Endometrial microvascular endothelial cells (primary cell): ENCODE measurements around the gene UBFD1. TPM values are rescaled to one million over a fixed set of nuclear protein-coding genes. Genes with fewer than 3 reads are reported as not detected.
"Not testable (repeated sequence)": the region's sequence is repeated elsewhere in the genome, so short reads cannot be mapped to it uniquely, and the experiment has no call there.

Experiments used
- in situ Hi-C: cut with HindIII; loops from 2 replicates; pipeline ENCODE4 v1.10.0; 2017; ENCODE audit warnings: low sequenced_read_pairs, low pct_unique_long_range_greater_than_20kb; ENCODE audit errors: inconsistent ontology term
- total RNA-seq: library from RNA; depleted of rRNA; stranded (reverse); fragments of >200 nt; gene quantifications from one replicate; pipeline ENCODE4 v1.2.3, GENCODE V29; 2015; ENCODE audit errors: inconsistent ontology term

Gene UBFD1, protein sequence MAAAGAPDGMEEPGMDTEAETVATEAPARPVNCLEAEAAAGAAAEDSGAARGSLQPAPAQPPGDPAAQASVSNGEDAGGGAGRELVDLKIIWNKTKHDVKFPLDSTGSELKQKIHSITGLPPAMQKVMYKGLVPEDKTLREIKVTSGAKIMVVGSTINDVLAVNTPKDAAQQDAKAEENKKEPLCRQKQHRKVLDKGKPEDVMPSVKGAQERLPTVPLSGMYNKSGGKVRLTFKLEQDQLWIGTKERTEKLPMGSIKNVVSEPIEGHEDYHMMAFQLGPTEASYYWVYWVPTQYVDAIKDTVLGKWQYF
- 64.3 TPM for total RNA-seq

DNA sequence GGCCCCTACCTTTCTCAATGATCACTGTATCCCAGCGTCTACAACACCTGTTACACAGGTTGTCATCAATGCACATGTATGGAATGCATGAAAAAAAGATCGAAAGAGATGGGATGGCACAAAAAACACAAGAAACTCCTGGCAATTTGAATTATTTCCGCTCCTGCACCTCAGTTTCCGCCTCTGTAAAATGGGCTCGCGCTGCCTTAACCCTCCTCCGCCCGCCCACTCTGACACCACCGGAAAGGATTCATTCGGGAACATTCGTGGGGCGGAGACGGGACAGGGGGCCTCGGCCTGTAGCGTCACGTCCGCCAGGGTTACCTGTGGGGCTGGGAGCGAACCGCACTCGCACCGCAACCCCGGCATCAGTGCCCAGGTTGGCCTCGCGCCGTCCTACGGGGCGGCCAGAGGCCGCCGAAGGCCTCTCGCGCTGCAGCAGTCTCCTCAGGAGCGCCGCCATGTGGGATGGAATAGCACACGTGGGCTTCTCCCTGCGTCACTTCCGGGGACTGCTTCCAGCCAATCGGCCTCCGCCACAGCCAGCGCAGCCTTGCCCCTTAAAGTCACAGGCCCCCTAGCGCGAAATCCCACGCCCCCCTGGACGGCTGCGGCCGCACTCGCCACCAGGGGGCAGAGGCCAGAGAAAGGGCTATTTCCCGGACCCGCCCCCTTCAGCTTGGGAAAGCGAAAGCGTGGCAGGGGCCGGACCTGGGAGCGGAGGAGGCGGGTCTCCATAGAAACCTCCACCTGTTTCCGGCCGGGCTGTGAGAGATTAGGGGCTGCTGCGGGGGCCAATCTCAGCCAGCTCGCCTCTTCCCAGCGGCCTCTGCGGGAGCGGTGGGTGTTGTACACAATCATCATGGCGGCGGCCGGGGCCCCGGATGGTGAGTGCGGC lies at the start of gene UBFD1, which contains the start of gene EARS2:
TSS of gene UBFD1 (plus strand) at position 847 of the 898 bp plus-strand sequence. CDS start at position 863, 16 bp downstream.
TSS of gene EARS2 (minus strand) at position 470 of the 898 bp plus-strand sequence. CDS start at position 463, 7 bp downstream.
- in situ Hi-C loops = no loop called here

DNA sequence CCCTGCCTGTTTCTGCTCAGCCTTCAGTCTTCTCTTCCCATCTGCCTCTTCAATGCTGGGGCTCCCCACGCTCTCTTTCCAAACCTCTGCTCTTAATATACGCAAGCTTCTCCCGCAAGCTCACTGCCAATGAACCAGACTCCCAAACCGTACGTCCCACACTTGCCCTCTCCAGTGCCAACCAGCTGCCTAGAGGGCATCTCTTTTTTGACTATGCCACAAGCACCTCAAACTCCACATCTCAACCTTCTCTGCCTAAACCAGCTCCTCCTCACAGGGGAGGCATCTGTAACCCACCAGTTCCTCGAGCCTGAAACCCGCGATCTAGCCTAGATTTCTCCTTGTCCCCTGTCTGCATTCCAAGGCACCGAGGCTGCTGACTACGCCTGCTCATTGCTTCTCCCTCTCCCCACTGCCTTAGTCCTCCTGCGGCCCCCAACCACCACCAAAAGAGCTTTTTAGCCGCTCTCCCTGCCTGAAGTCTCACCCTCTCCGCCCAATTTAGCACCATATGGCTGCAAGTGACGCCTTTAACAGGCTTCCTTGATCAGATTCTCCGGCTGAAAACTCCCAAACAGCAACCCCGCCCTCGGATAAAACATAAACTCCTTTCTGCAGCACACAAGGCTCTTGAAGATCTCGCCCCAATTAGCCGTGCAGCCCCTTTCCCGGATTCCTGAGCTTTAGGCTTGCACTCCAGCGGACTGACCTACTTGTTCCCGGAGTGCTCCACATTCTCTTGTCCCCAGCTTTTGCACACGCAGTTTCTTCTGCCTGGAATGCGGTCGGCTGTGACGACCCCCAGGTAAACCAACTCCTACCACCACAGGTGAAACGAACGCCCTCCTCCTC lies 48.7 kb upstream of the UBFD1 start:
- in situ Hi-C loops = no loop called here

DNA sequence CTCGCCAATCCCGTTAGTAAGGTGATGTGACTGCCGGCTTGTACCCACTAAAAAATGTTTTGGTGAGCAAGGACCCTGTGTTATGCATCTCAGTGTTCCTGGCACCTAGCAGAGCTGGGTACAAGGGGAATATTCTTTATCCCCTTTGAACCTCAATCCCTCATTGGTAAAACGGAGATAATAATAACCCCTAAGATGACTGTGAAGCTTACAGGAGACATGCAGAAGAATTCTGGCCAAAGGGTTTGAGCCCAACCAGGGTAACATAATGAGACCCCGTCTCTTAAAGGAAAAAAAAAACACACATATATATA lies 48.1 kb upstream of the UBFD1 start:
- in situ Hi-C loops = no loop called here

DNA sequence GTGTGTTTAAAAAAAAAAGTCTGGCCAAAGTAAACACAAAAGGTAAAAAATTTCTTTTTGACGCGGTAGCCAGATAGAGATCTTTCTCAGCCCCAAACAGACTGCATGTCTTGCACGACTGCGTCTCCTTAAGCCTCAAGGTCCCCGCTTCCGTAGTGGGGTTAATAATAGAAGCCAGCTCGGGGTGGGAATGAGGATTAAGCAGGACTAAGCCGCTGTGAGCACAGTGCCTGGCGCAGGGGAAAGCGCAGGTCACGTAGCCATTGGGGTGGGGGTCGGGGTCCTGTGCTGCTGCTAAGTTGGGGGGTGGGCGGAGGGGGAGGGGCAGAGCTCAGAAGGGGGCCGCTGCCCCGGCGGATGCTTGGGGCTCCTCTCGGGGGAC lies 47.8 kb upstream of the UBFD1 start:
- in situ Hi-C loops = no loop called here

DNA sequence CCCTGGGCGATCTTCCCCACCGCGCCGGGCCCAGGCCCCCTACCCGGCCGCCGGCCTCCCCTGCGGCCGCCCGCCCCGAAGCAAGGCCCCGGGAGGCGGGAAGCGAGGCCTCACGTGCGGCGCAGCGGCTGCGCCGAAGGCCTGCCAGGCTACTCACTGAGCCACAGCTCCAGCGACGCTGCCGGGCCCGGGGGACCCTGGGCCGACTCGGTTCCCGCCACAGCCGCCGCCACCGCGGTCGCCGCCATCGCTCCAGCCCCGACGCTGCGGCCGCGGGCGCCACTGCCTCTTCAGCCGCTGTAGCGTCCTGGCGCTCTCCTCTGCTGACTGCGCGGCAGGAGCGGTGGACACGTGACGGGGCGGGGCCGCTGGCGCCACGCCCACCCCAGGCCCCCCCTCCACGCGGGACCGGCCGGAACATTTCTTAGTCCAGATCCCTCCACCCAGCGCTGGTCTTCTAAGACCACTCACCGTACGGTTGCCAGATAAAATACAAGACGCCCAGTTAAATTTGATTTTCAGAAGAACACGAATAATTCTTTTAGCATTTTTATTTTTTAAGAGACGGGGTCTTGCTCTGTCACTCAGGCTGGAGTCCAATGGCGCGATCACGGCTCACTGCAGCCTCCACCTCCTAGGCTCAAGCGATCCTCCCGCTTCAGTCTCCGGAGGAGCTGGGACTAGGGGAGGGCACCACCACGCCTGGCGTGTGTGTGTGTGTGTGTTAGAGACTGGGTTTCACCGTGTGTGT lies 47.2 kb upstream of the UBFD1 start, which contains the start of gene GGA2:
TSS of gene GGA2 (minus strand) at position 331 of the 751 bp plus-strand sequence. CDS start at position 248, 83 bp downstream.
- in situ Hi-C loops = no loop called here

DNA sequence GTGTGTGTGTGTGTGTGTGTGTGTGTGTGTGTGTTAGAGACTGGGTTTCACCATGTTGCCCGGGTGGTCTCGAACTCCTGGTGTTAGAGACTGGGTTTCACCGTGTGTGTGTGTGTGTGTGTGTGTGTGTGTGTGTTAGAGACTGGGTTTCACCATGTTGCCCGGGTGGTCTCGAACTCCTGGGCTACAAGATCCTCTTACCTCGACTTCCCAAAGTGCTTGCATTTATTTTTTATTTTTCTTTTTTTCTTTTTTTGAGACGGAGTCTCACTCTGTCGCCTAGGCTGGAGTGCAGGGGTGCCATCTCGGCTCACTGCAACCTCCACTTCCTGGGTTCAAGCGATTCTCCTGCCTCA lies 46.6 kb upstream of the UBFD1 start:
- in situ Hi-C loops = not testable (repeated sequence)

DNA sequence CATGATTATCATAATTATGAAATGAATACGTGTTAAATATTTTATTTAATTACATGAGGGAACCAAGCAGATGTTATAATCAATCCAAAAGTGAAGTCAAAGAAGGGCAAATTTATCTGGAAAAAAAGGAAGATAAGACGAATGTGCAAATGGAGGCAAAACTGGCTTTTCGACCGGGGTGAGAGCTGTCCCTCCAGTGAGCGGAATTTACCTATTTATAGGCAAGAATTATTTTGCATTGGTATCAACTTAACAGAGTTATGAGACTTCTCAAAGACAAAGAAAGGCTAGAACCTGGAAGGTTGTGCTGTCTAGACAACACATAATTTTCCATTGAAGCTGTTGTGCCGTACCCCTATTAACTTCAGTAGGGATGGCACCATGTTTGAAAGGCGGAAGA lies 45.8 kb upstream of the UBFD1 start:
- in situ Hi-C loops = no loop called here

DNA sequence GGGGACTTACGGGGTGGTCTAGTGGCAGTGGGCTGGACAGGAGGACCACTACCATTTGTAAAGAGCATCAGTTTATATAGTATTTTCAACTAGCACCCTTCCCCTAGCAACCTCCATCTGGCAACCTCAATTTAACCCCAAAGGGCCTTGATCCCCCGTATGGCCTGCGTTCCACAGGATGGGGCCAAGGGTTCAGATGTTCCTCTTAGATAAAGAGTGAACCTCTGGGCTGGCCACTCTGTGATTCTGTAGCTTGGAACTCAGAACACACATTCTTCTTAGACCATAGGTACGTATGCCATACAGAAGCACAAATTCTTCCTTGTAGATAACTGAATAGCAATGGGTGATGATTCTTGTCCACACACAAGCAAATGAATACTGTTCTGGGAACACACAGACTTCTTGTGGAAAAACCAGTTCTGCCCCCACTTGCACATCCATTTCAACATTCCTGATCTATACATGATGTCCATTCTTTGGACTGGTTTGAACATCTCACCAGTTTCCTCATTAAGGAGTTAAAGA lies 45.3 kb upstream of the UBFD1 start:
- in situ Hi-C loops = no loop called here

DNA sequence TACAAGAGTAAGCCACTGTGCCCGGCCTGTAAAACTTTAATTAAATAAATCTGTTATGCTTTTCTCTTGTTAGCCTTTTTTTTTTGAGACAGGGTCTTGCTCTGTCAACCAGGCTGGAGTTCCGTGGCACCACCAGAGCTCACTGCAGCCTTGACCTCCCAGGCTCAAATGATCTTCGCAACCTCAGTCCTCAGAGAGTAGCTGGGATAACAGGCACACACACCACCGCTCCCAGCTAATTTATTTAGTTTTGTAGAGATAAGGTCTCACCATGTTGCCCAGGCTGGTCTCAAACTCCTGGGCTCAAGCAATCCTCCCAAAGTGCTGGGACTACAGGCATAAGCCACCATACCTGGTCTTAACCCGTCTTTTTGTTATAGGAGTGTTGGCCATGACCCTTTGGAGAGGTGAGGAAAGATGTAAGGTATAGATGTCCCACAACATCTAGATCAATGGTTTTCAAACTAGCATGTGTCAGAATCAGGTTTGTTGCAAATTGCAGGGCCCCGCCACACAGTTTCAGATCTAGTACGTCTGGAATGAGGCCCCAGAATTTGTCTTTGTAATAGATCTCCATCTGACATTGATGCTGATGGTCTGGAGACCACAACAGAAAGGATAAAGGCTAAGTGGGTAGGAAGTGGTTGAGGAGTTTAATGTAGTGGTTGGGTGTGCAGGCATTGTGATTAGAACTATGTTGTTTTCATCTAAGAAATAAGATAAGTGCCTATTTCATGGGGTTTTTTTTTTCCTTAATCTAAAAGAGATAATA lies 43.0 kb upstream of the UBFD1 start:
- in situ Hi-C loops = no loop called here

DNA sequence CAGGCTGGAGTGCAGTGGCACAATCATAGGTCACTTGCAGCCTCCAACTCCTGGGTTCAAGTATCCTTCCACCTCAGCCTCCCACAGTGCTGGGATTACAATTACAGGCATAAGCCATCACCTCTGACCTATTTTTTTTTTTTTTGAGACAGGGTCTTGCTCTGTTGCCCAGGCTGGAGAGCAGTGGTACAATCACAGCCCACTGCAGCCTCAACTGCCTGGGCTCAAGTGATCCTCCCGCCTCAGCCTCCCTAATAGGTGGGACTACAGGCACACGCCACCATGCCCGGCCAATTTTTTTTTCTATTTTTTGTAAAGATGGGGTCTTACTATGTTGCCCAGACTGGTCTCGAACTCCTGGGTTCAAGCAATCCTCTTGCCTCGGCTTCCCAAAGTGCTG lies 41.6 kb upstream of the UBFD1 start:
- in situ Hi-C loops = no loop called here

DNA sequence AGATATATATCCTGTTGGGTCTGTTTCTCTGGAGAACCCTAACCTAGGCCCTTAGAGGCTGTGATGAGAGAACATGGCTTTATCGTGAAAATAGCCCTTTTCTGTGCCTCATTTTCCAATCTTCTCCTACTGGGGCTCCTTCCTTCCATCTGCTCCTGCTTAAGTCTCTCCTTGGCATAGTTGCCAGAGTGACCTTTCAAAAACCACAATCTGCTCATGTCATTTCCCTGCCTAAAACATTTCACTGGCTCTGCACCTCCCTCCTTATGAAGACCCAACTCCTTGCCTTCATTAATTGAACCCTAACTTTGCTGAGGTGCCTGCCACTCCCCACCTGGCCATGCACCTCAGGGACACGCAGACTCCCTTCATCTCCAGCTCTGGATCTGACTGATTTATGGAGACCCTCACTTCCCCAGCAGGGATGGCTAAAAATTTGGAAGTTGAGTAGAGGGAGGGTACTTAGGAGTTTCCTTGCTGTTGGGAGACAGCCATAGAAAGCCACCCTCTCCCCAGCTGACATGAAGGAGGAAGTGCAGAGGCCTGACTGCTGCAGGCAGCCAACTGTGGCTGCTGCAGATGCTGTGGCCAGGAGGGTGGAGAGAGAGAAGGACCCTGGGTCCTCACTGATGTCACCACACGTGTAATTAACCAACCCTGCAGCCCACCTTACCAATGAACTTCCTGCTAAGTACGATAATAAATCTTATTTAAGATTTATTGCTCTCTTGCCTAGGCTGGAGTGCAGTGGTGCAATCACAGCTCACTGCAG lies 41.0 kb upstream of the UBFD1 start:
- in situ Hi-C loops = no loop called here

DNA sequence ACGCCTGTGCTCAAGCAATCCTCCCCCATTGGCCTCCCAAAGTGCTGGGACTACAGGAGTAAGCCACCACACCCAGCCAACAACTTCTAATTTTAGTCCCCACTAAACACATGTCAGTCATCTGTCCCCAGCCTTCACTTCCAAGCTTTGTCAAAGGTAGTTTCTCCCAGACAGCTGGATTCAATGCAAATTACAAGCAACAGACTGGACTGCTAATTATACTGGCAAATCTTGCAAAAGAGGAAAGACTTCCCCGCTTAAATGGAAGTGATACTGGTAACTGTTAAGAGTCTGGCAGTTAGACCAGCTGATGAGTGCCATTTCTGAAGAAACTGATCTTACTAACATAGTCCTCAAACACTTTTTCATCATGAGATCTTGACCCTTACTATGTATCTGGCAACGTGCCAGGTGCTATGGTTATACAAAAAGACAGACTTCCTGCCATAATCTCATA lies 39.1 kb upstream of the UBFD1 start:
- in situ Hi-C loops = no loop called here

DNA sequence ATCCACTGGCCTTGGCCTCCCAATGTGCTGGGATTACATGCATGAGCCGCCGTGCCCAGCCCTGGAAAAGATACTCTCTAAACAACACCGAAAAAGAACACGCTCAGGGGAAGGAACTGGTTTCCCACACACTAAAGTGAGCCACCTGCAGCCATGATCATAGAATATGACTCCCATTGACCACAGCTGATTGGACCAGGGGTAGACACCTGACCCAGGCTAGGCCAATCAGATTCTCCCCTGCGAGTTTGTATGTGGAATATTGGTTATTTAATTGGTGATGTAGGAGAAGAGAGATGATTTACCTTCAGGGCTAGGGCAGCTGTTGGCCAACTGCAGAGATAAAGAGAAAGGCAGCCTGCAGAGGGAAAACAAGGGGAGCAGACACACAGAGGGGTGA lies 38.2 kb upstream of the UBFD1 start:
- in situ Hi-C loops = no loop called here

DNA sequence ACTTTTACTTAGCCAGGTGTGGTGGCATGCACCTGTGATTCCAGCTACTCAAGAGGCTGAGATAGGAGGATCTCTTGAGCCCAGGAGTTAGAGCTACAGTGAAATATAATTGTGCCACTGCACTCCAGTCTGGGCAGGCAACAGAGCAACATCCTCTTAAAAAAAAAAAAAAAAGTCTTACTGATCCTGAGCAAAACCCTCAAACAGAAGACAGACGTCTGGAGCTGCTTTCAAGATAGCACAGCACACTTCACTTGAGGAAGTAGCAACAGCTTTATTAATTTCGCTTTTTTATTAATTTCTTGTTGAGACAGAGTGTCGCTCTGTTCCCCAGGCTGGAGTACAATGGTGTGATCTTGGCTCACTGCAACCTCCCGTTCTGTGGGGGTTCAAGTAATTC lies 37.0 kb upstream of the UBFD1 start:
- in situ Hi-C loops = no loop called here

DNA sequence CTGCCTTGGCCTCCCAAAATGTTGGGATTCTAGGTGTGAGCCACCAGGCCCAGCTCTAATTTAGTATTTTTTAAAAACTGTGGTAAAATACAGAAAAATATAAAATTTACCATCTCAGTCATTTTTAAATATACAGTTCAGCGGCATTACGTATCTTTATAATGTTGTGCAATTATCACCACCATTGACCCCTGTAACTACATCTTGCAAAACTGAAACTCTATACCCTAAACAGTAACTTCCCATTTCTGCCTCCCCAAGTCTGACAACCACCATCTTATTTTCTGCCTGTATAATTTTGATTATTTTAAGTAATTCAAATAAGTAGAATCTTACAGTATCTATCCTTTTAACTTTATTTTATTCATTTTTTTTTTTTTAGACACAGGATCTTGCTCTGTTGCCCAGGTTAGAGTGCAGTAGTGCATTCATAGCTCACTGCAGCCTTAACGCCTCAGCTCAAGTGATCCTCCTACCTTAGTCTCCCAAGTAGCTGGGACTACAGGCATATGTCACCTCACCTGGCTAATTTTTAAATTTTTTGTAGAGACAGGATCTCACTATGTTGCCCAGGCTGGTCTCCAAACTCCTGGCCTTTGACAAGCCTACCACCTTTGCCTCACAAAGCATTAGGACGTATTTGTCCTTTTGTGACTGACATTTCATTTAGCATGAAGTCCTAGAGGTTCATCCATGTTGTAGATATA lies 36.3 kb upstream of the UBFD1 start:
- in situ Hi-C loops = no loop called here

DNA sequence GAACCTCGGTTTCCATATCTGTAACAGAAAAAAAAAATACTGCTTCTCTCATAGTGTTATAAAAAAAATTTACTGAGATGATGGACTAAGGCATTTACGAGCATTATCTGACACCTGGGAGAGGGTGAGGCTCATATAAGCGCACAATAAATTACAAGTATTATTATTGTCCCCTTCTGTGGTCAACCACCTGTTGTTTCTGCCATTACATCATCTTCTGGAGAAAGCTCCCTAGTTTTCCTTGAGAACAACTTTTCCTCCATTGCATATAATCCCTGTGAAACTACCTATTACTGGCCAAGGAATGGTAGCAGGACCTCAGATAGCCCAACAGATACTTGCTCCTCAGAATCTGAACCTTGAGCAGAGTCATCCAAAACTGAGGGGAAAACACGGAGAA lies 35.6 kb upstream of the UBFD1 start:
- in situ Hi-C loops = no loop called here
